ENCODE results near the gene SQSTM1.

The SQSTM1 gene

DNA sequence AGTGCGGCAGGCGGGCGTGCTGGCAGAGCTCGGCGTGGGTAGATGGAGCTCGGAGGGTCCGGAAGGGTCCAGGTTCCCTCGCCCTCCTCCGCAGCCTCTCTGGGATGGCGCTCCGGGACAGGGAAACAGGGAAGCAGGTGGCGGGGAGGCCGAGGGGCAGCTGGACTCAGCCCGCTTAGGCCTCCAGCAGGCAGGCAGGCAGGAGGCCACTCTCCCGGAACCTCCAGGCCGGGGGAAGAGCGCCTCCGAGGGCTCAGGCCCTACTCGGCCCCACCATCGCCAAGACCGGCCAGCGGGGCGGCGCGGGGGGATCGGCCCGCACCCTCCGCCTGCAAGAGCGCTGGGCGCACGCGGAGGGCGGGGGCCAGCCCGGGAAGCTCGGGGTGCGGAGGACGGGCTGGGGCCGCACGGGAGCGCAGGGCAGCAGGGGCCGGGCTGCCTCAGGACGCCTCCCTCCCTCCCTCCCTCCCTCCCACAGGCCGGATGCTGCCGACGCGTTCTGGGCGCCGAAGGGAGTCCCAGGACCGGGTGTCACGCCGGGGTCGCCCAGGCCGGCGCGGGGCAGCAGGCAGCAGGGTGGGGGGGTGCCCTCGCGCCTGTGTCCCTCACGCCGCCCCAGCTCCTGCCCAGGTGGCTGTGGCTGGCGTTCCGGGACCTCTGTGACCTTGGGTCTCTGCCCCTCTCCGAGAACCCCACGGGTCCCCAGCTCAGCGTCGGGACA lies 15.0 kb upstream of the SQSTM1 start:
- DNase-seq (ENCODE audit: low read depth in 1 of 2, low spot score in 1 of 2) = no peak

DNA sequence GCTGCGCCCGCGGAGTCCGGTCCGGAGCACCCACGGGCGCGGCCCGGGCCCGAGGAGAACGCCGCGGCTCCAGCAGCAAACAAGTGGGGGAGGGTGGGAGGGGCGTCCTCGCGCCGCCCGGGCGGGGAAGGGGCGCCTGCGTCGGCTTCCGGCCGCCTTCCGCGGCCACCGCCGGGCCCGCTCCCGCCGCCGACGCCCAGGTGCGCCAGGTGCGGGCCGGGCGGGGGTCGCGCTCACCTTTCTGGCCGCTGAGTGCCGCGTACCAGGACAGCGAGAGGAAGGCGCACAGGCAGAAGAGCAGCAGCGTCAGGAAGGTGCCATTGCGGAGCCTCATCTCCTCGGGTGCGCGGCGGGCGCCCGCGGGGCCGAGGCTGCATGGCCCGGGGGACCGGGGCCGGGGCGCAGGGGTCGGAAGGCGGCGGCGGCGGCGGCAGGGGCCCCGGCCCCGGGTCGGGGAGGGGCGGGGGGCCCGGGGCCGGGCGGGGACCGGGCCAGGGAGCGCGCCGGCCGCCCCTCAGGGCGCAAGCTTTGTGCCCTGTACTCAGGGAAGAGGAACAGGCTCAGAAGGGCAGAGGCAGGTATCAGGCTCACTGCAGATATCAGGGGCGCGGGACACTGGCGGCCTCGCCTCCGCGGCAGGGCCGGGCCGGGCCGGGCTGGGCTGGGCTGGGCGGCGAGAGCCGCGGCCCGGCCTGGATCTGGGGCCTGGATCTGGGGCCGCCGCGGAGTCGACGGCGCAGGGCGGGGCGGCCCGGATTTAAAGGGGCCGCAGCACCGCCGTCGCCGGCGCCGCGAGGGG lies 14.3 kb upstream of the SQSTM1 start, which contains the start of gene MGAT4B:
TSS of gene MGAT4B (minus strand) at position 617 of the 799 bp plus-strand sequence. CDS start at position 334, 283 bp downstream.
- peak in 1 of 2 donors; percentile 60 for DNase-seq (ENCODE audit: low read depth in 1 of 2, low spot score in 1 of 2)

DNA sequence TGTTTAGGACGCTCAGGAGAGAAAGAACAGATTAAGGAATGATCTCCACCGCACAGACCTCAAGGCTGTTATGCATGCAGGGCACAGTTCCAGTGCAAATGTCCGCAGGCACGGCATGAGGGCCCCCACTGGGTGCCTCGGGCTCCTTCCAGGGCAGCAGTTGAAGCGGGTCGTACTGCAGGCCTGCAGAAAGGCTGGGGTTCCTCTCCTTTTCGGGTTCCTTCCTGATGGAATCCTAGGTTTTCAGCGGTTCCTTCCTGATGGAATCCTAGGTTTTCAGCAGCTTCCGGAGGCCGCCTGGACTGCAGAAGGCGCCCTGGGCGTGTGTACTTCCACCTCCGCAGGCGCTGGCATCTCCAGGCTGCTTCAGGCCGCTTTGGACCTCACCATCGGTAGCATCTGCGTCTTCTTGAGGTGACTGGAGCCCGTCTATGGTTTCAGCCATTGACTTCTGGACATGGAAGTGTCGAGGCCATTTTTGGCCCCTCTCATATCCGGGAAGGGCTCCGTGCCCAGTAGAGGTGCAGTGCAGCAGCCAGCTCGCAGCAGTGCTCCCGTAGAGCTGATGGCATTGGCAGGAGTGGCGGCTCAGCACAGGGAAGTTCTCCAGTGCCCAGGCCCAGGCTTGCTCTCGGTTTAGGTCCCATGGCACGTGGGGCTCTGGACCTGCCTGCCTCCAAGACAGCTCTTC lies 8.4 kb upstream of the SQSTM1 start:
- DNase-seq (ENCODE audit: low read depth in 1 of 2, low spot score in 1 of 2) = no peak

DNA sequence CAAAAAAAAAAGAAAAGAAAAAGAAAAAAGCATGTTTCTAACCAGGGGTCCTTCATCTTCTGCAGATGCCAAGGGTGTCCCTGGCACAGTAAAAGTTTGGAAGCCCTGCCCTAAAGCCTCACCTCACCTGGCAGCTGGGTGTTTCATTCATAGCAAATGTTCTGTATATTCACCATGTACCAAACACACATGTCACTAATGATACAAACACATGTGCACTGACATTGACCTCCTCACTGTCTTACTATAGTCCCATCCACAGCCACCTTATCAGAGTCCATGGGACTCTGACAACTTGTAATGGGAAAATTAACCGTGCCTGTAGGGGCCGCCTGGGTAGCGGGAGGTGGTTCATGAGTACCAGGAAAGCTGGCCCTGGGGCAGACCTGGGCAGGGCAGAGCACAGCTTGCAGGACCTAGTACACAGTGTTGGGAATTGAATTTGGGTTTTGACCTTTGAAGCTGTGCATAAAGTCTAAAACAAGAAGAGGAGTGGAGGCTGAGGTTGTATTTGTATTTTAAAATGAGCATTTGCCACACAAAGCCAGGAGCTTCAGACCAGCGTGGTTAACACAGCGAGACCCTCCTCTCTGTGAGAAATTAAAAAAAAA lies 7.6 kb upstream of the SQSTM1 start:
- no peak for DNase-seq (ENCODE audit: low read depth in 1 of 2, low spot score in 1 of 2)

DNA sequence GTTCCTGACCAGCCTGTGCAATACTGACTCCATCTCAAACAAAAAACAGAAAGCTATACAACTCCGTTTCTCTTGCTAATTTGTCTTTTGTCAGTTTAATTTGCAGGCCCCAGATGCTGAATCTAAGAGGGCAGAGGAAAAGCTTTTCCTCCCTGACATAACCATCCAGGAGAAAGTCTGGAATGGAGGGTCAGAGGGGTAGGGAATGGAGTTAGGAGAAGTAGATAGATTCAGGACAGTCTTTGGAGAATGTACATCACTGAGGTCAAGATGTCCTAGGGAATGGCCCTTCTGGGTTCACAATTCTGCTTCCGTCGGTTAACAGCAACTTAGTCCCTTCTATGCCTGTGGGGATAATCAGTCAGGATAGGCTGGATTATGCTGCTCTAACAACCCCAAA lies 6.6 kb upstream of the SQSTM1 start:
- no peak for DNase-seq (ENCODE audit: low read depth in 1 of 2, low spot score in 1 of 2)

DNA sequence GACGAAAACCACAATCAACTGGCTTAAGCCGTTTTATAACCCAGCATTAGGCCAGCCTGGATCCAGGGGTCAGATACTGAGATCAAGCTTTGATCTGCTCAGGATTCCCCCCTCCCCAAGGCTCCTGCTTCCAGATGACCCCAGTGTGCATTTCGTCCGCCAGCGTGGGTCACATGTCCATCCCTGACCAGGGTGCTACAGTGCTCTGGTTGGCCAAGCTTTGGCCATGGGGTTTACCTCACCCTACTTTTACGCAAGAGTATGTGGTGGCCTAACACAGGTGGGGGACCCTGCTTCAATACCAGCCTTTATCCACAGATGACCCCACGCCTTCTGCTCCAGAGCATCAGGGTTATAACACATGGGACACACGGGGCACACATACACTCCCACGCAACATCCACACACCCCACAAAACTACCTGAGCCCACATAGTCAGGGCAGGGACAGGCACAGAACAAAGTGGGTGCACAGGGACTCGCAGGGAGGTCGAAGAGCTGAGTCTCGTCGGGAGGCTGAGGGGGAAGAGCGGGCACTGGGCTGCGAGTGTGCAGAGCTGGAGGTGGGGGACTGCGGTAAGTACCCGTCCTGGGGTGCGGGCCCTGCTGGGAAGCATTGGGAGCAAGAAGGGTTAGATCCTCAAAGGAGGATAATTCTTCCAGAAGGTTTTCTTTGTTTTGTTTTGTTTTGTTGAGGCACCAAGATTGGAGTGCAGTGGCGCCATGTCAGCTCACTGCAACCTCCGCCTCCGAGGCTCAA lies 5.0 kb upstream of the SQSTM1 start:
- DNase-seq (ENCODE audit: low read depth in 1 of 2, low spot score in 1 of 2) = no peak

DNA sequence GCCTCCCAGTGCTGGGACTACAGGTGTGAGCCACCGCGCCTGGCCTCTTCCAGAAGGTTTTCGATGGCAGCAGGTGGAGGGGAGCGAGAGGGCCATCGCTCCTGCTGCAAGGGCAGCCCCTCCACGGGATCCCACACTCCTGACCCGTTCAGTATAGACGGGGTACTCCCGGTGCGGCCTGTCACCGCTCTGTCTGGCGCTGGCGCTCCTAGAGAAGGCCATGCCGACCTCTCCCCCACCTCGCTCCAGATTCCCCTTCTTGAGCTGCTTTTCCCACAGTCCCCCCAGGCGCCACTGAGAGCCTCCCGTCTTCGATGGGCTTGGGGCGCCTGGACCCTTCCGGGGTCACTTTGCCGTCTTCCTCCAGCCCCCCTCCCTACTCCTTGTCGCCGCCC lies 4.3 kb upstream of the SQSTM1 start:
- no peak for DNase-seq (ENCODE audit: low read depth in 1 of 2, low spot score in 1 of 2)

DNA sequence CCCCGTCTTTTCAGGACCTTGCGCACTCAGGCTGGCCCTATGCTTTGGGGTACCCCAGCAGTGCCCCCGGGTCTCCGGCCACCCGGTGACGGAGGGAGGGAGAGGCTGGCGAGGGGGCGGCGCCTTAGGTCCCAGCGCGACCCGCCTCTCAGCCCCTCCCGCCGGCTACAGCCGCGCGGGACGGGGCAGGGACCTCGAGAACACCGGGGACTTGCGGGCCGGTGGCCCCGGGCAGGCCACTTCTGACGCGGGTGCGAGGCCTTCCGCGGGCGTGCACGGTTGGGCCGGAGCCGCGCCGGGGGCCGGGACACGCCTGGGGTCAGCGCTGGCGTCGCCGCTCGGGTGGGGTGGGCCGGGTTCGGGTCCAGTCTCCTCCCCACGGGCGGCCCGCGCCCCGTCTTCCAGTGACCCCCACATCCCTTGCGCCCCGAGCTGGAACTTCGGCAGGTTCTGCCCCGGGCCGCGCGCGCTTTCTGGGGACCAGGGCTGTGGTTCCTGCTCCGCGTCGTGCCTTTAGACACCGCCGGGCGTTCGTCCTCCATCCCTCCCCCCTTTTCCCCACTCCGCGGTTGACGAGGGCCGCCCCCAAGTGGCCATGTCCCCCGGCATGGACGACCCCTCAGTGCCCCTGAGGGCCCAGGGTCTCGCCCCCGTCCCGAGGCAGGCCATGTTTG lies 3.8 kb upstream of the SQSTM1 start:
- no peak for DNase-seq (ENCODE audit: low read depth in 1 of 2, low spot score in 1 of 2)

DNA sequence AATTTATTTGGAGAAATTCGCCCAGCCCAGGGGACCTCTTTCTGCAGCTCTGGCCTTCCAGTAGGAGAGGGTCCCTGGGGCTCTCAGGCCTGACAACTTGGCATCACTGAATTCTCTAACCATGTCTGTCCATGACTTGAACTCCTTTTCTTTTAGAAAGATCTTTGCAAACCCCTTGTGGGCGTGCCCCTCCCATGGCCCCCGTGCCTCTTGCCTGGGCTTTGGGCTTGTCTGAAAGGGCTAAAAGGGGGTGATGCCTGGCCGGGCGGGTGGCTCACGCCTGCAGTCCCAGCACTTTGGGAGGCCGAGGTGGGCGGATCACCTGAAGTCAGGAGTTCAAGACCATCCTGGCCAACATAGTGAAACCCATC lies 3.2 kb upstream of the SQSTM1 start:
- DNase-seq (ENCODE audit: low read depth in 1 of 2, low spot score in 1 of 2) = no peak

DNA sequence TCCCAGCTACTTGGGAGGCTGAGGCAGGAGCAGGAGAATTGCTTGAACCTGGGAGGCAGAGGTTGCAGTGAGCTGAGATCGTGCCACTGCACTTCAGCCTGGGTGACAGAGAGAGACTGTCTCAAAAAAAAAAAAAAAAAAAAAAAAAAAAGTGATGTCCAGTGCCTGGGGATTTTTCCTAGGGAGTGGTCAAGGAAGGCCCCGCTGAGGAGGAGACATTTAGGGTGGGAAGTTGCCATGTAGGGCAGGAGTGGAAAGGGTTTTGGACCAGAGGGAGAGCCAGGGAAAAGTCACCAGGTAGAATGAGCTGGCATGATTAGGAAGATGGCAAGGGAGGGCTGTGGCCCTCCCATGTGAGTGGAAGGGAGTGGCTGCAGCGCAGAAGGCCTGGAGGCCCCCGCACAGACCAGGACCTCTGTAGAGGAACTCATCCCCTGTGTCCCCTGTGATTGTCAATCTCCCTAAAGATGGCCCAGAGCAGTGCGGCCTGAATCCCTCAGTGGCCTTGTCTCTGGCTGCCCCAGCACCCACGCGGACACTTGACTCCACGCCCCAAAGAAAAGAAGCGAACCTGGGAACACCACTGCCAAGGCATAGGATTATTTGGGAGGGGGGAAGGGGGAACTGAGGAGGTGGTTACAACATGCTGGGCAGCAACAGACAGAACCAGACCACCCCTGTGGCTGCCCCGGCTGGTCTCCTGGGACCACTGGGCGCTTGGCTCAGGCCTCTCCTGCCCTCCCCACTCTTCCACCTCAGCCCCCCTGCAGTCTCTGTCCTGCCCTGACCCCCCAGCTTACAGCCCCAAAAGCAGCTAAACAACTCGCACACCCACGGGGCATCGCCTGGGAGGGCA lies 2.6 kb upstream of the SQSTM1 start:
- DNase-seq (ENCODE audit: low read depth in 1 of 2, low spot score in 1 of 2) = no peak

DNA sequence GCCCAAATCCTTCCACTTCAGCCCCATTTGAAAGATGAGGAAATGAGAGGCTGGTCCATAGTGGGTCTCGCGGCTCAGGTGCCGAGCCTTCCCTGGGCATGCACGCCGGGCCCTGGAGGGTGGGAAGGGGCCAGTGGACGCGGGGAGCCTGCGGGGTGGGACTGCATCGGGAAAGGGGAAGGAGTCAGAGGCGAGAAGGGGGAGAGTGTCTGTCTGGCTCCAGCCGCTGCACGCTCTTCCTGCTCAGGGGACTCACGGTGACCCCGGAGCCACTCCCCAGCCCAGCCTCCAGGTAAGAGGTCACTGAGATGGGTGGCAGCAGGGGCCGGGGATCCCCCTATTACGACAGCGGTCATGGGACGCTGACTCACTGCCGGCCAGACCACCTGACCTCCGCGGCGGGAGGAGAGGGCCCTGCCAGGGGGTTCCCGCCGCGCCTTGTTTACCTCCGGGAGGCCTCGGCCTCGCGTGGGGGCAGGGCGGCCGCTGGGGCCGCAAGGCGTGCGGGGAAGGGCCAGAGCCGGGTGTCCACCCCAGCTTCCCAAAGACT lies 1.9 kb upstream of the SQSTM1 start:
- DNase-seq (ENCODE audit: low read depth in 1 of 2, low spot score in 1 of 2) = peak; percentile 67 to 72

DNA sequence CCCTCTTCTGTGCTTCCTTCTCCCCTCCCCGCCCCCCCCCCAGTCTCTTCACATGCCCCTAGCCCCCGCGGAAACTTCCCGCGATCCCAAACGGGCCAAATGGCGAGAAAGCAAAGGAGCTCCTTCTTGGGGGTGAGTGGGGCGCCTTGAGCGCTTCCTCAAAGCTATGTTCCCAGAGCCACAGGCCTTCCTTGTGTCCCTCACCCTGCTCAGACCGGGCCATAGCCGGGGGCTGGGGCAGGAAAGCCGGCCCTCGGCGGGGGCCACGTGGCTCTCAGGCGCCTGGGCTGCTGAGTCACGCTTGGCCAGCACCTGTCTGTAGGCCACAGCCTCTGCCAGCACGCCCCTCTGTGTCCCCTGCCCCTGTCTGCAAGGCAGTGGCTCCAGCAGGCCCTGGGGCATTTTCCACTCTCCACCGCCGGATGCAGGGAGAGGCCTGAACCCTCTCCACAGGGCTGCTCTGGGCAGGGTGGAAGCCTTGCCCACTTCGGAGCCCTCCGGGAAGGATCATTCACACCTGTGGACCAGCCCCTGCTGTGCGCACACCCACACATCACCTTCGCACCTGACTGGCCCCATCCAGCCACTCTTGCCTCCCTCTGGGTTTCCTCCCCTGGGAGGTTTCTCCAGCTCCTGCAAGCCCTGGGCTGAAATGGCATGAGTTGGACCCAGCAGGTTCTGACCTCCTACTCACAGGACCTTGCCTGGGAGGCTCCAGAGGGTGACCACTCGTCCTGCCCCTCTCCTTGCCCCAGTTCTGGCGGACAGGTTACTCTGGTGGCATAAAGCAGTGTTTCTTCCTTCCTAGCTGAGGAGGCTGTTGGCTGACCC lies 1.2 kb upstream of the SQSTM1 start:
- DNase-seq (ENCODE audit: low read depth in 1 of 2, low spot score in 1 of 2) = no peak

DNA sequence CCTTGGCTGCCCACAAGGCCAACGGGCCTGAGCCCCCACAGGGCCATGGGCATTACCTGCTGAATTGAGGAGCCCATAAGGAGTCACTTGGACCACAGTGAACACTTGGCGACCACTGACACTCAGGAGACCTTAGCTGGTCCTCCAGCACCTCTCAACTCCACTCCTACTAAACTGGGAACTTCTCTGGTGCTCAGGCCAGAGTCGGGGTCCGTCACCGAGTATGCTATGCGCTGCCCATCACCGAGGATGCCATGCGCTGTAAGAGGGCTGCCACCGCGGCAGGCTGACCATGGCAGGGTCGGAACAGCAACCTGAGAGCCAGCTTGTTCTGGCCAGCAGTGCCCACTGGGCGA lies 600 bp upstream of the SQSTM1 start:
- DNase-seq (ENCODE audit: low read depth in 1 of 2, low spot score in 1 of 2) = no peak

DNA sequence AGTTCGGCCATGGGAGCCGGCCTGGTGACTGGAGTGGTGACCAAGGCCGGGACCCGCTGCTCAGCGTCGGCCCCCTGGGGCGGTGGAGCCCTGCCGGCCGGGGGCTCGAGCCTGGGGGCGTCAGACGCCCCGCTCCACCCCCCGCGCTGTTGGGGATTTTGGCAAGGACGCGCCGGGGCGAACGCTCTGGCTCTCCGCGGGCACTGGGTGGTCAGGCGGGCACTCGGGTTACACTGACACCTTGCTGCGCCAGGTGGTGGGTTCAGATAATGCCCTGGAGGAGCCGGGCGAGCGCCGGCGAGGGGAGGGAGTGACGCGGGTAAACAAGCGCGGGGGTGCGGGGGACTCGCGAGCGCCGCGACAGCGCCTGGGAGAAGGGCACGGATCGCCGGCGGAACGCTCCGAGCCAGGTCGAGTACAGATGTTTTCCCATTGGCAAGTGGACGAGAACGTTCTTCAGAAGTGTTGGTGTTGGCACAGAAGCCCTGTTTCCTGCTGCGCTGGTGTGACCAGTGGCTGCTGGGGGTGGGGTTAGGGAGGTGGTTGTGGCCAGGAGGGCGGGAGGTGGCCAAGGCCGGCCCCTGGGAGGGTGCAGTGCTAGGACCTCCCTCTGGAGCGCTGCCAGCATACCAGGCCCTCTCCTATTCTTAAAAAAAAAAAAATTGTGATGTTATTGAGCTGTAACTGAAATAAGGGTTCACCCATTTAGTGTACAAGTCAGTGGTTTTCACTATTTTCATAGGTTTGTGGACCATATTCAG lies 773 bp downstream of the SQSTM1 start:
- peak; percentile 71 to 73 for DNase-seq (ENCODE audit: low read depth in 1 of 2, low spot score in 1 of 2)

DNA sequence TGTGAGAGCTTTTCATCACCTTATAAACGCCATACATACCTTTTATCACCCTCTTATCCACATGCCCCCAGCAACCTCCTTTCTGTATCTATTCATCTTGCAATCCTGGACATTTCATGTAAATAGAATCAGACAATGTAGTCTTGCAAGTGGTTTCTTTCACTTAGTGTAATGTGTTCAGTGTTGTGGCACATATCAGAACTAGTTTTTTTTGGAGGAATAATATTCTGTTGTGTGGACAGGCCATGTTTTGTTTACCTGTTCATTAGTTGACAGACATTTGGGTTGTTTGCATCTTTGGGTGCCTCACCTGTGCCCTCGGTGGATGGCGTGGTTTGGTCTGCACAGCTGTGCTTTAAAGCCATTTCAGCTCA lies 1.3 kb downstream of the SQSTM1 start:
- no peak for DNase-seq (ENCODE audit: low read depth in 1 of 2, low spot score in 1 of 2)

DNA sequence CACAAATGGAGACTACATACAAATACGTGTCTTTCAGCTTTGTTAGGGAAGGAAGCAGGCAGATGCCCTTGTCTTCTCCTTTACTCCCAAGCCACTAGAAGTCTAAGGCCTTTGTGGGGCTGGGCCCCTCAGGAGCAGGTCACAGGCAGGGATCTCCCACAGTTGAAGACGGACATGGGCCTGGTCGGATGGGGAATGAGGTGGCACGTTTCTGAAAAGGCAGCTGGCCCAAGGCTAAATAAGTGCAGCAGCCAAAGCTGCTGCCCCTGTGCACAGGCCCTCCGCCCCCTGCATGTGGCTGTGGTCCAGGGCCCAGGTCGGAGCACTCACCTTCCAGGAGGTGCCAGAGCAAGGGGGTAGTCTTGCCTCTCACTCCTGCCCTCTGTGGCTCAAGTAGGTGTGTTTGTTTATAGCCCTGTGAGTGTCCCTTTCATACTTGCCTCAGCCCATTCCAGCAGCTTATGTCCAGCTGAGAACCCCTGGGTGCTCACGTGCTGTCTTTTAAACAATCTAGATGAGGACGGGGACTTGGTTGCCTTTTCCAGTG lies 1.8 kb downstream of the SQSTM1 start:
- DNase-seq (ENCODE audit: low read depth in 1 of 2, low spot score in 1 of 2) = no peak
